Tibial nerve (tissue), 3 donors: ENCODE results near the gene SETD1B.

Experiments used
- CTCF ChIP-seq, 5 experiments: fragments of 200-600 bp in 3 of 5; fragments of 450-650 bp in 2 of 5; sonication (generic) in 3 of 5; IDR thresholded peaks; one replicate each; pipeline ENCODE4 v1.5.1; 2016 to 2019; ENCODE audit warnings: antibody characterized with exemption in 5 of 5, mild to moderate bottlenecking in 3 of 5, moderate library complexity in 2 of 5
- POLR2A ChIP-seq, 2 donors: fragments of 450-650 bp; IDR thresholded peaks; one replicate each; pipeline ENCODE4 v1.6.1; 2017; ENCODE audit warnings: antibody characterized with exemption in 2 of 2, mild to moderate bottlenecking in 2 of 2, moderate library complexity in 2 of 2

DNA sequence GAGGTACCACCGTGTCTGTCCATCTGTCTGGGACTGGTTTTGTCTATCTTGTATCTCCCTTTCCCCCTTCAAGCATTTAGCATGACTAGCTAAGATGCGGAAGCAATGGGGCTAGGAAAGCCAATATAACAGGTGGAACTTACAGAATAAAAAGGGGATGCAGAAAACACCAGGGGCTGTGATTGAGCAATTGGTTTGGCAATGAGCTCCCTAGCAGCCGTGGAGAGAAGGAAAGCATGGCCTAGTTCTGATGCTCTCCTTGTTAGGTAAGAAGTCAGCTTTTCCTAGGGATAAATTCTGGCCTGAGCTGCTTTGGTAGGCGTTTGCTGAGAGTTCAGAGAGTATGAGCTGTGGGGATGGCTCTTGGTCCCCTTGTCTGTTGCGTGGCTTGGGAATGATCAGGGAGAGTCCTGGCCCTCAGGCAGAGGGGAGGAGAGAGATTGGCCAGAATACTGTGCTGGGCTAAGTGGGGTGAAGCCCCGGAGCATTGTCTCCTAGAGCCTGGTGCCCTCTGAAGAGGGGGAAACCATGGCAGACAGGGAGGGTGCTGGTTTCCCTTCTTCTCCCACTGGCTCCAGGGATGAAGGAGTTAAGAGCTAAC lies 7.1 kb downstream of the SETD1B start:
- no peak for TF ChIP-seq CTCF (IDR thresholded peaks at IDR 0.05)
- no peak for TF ChIP-seq POLR2A (IDR thresholded peaks at IDR 0.05)
